ENCODE measurements around the gene TMCO4.

TMCO4 gene

DNA sequence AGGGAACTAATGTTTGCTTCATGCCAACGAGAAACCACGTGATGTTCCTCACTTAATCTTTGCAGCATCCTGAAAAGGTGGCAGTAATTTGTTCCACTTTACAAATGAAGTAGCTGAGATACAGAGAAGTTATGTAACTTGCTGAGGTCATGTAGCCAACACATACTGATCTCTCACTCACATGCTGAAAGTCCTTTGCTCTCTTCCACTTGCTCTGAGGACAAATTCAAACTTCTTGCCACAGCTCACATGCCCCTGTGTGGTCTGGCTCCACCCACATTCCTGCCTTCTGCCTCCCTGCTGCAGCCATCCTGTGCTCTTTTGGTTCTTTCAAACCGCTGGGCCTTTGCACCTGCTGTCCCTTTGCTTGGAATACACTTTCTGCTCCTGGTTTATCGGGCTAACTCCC is 55.4 kb downstream of the TMCO4 start:
- DNase-seq = no peak

DNA sequence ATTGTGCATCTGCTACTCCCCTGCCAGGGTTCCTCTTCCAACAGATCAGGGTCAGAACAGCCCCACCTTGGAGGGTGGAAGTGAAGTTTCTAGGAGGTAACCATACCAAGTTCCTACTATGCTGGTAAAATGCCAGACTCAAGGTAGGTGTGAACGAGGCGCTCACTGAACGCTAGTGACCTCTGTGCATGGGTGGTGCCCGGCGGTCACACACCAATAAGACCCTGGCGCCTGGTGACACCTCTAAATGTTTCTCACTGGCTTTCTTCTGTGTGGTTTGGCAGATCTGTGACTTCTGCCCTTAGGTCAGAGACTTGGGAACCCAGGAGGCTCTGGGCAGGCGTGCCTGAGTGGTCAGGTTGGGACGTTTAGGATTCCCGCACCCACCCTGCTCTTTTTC is 55.9 kb downstream of the TMCO4 start:
- DNase-seq = no peak

DNA sequence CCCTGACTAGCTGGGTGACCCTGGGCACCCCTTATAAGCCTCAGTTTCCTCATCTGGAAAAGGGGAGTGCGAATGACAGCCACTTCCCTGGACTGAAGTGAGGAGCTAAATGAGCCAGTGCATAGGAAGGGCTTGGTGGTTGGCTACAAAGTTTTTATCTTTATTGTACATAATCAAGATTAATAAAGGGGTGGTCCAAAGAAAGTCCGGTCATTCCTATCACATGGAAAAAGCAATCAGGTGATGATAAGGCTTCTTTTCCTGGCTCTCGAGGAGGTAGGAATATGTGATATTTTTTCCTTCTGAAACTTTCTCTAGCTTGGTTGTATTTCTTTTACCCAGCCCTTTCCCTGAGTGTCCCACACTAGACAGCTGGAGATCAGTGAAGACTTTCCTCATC is 56.5 kb downstream of the TMCO4 start:
- no peak for DNase-seq

DNA sequence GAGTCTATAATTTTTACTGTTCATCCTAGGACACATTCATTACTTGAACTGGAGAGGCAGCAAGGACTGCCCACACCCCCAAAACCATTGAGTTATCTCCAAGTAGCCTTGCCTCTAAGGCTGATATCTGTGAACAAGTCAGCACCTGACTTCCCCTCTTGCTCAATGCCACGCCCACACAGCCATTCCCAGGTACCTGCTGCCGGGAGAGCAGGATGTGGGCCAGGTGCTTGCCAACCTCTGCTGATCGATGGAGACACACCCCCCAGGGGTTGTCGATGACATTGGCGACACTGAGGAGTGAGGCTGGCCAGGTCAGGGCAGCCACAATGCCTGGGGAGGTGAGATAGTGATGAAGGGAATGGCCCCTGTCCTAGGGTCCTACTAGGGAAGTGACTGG is 60.1 kb downstream of the TMCO4 start:
- DNase-seq = no peak

DNA sequence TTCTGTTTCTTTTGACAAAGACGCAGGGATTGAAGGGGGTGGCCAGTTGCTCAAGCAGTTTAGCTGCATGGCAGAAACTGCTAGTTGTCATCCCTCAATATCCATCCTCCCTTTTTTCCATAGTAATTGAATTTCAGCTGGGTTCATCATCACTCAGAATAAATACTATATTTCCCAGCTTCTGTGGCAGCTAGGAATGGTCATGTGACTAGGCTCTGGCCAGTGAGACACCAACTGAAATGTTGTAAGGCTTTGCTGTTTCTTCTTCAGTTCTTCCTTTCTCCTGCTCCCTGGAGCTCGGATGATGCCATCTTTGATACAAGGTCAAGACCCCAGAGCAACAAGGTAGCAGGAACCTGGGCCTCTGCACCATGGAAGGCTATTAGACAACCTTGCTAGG is 61.0 kb downstream of the TMCO4 start:
- DNase-seq = no peak

DNA sequence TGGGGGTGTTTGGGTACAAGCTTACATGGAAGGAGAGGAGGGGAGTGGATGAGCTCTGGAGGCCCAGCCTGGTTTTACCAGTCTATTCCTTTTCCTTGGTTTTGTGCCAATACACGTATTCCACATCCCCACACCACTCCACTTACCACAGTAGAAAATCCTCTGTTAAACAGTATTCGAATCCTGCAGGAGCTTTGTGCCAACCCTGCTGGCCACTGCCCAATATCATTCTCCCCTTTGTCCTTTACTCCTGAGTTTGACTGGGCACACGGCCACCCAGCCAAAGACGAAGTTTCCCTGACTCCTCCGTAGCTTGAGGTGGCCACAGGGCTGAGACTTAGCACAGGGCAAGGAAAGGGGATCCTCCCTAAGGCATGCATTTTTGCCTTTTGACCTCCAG is 61.6 kb downstream of the TMCO4 start:
- DNase-seq = no peak

DNA sequence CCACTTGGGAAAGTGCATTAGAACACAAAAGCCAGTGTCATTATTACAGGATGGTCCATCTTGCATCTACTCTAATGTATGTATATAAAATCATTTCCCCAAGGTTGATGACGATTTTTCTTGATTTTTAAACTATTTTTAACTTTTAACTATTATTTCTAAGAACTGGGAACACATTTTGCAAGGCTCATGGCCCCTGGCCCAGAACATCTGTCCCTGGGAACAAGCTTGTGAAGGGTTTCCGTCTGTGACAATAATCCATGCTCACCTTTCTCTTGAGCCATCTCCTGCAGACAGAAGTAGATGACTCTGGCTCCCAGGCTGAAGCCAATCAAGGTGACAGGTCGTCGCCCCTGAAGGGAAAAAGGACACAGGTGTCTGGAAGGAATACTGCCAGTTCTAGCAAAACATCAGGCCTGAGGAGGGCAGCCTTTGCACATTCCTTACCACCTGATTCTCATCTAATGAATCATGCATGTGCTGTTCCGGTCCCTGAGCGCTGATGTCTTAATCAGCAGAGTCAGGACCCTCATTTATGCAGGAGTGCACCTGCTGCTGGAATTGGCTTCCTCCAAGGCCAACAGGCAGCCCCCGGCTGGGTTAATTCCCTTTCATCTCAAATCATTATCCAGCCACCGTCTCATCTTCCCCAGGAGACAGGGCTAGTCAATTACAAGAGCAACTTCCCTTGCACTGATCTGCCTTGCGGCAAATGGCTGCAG is 62.5 kb downstream of the TMCO4 start:
- no peak for DNase-seq

DNA sequence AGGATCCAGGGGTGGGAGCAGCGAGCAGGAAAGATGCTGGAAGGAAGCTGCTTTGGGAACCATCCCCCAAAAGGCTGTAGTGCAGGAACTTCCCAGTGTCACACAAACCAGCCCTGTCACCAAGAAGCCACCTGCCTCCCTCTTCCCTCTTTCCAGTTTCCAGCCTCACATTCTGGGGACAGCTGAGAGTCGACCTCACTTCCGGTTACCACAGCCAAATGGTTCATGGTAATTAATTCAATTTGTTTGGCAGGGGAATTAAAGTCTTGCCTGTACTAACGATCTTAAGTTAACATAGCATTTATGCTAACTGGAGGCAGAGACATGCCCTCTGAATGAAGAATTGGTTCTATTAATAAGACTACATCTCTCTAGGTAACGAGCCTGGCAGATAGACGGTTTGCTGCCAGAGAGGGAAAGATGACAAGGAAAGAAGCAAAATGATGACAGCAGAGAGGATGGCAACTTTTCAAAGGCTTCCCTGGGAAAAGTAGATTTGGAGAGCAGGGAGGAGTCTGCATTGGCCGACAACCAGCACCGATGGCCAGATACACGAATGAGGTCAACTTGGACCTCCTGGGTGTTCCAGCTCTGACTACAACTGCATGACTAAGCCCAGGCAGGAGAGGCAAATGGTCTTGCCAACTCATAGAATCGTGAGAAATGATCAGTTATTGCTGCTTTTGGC is 64.1 kb downstream of the TMCO4 start:
- no peak for DNase-seq

DNA sequence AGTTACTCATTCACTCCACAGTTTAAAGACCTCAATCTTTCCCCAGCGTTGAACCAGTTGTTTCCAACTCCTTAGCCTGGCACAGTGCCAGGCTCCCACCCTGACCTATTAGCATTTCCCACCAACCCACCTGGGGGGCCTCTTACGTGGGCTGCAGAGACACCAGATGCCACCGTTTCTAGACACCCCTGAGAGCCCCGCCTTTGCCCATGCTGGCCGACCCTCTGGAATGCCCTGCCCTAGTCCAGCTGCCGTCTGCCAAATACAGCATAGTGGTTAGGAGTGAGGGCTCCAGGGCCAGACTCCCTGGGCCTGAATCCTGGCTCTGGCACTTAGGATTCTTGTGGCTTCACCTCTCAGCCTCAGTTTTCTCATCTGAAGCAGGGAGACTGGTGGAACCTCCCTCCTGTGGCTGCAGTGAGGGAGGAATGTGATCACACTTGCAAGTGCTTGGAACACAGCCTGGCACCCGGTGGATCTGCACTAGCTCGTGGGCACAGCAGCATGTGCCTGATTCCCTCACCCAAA is 65.2 kb downstream of the TMCO4 start:
- DNase-seq = no peak

DNA sequence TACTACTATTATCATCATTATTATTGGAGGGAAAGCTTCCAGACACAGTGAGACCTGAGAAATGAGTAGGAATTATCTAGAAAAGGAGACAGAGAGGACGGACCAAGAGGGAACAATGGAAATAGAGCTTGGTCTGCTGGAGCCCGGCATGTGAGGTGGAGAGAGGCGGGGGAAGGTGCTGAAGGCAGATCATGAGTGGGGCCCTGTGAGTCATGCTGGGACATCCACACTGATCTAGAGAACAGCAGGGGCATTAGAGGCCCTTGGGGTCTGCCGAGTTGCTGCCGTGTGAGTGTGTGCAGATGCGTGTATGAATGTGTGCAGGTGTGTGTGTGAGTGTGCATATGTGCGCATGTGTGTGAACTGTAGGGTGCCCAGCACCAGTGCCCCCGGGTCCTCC is 65.7 kb downstream of the TMCO4 start:
- no peak for DNase-seq

DNA sequence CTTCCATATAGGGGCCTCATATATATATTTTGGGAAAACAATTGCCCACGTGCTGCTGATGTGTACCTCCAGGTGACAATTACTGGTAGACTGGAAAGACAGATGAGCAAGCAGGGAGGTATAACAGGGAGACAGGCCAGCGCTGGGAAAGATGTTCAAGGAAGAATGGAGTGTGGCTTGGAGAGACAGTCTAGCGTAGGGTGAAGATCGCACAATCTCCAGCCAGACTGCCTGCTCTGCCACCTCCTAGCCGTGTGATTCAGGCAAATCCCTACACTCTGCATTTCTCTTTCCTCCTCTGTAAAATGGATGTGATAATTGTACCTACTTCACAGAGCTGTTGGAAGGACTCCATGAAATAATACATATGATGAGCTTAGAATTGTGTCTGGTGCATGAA is 66.1 kb downstream of the TMCO4 start:
- DNase-seq = no peak

DNA sequence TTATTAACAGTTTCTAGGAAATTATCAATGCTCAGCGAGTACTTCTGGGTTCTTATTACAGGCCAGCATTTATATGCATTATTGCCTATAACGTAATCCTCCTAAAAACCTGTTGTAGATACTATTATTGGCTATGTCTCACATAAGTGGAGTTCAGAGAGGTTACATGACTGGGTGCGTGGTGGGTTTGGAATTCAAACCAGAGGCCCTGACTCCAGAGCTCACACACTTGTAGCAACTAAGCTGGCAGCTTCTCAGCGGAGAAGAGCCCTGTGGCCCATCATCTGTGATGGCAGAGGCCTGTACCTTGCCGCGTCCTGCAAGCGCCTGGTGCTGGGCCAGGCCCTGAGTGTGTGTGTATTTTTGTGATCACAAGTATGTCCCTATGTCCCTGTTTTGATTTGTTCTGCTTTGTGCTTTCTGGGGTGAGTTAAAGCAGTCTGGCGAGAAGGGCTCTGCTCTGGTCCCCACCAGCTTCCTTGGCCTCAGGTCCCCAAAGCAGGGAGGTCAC is 68.3 kb downstream of the TMCO4 start:
- no peak for DNase-seq

DNA sequence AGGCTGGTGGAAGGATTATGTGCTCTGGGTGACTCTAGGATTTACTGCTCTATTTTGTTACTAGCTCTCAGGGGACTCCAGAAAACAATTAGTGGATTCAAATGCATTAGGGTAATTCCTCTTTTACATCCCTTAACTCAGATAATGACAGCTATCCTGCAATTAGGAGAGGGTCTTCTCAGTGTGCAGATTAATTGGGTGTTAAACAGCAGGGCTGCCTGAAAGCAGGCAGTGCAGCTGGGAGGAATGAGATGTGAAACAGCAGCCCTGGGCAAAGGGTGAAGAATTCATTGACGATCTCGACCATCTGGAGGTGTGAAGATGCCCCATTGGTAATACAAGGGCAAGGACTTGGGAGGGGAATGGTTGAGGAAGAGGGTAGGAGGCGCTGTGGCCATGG is 68.9 kb downstream of the TMCO4 start:
- DNase-seq = no peak

DNA sequence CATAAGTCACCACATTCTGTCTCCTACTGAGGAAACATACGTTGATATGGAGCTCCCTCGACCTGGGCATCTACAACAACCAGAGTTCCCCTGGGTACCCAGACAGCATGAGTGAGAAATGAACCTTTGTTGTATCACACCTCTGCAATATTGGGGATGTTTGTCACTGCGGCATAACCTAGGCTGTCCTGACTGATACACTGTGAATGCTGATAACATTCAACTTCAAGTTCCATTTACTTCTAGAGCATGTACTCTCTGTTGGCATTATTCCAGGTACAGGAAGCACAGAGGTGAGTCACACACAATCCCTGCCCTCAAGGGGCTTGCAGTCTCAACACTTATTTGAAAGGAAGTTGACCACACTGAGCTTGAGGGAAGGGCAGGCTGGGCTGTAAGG is 69.5 kb downstream of the TMCO4 start:
- no peak for DNase-seq

DNA sequence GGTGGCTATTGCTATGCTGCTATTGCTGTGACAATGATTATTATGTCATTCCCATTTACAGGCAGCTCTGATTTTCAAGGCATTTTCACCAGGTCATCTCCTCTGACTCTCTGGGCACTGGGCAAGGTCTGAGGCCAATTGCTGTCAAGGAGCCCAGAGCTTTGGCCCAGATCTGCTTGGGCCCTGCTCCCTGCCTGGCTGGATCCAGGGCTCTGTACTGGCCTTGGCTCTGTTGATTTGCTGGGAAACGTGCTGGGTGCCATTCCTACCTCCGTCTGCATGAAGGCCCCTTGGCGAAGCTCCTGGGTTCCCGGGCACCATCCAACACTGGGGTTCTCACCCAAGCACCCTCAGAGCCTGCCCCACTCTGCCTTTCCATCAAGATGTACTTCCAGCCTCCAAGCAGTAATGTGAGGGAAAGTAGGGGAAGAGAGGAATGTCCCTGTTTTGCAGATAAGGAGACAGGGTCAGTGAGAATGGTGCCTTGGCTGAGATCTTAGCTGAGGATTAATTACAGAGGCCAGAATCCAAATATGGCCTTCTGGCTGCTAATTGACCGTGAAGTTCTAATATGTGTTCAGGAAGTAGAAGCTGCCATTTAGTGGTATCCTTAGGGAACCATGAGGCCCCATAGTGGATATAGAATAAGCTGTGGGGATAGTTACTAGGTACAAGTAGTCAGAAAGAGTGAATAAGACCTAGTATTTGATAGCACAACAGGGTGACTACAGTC is 71.1 kb downstream of the TMCO4 start:
- DNase-seq = no peak

DNA sequence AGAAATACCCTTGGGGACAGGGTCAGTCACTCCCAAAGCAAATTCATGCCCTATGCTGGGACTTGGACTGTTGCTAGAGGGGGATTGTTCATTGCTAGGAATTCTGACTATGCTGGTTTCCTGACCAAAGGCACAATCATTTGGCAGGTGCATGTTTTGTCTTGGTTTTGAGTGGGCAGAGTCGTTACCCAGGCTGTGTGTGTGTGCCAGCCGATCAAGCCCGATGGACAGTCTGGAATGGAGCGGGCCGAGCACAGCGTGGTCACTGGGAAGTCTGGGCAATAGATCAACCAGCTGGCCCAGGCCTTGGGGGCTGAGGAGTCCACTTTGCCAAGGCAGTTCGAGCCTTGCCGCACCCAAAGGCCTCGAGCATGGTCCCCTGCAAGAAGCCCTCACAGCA is 74.1 kb downstream of the TMCO4 start:
- no peak for DNase-seq

DNA sequence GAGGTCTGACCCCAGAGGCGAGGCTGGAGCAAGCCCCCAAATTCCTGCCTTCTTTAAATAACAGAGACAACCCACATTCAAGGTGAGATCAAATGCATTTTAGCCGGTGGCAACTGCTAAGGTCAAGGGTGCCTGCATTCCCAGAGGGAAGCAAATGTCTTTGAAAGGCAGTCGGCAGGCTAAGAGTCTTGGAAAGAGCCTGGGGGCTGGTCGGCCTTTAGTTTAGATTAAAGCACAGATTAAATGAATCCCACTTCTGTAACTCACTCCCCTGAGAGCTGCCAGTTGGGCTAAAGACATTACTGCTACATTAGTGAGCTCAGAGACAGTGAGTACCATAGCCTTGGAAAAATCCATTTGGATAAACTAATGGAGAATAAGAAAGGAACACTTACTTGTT is 75.8 kb downstream of the TMCO4 start:
- no peak for DNase-seq

DNA sequence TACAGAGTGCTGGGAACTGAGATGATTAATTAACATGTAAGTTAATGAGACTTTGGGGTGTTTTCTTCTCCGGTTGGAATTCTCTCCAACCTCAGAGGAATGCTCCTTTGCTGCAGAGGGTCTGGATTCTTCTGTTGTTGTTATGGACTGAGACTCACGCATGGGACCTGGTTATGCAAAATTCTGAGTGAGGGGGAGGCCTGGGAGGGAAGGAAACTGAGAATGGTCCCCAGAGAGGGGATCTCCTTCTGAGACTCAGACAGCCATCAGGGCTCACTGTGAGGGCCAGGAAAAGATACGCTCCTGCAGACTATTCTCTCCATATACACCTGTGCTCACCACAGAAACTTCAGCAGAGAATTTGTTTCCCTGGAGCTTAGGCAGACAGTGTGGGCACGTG is 78.7 kb downstream of the TMCO4 start:
- DNase-seq = no peak

DNA sequence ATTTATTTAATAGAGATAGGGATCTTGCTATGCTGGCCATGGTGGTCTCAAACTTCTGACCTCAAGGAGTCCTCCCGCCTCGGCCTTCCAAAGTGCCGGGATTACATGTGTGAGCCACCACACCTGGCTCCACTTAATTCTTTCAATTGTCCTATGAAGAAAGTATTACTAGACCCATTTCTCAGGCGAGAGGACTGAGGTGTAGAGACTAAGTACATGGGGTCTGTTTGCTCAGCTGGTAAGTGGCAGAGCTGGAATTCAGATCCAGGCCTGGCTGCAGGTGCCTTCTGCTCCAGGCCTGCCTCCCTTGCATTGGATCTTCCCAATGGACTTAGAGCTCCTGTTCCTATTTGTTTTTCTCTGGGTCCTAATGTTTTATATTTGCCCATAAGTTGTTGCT is 79.5 kb downstream of the TMCO4 start:
- no peak for DNase-seq

DNA sequence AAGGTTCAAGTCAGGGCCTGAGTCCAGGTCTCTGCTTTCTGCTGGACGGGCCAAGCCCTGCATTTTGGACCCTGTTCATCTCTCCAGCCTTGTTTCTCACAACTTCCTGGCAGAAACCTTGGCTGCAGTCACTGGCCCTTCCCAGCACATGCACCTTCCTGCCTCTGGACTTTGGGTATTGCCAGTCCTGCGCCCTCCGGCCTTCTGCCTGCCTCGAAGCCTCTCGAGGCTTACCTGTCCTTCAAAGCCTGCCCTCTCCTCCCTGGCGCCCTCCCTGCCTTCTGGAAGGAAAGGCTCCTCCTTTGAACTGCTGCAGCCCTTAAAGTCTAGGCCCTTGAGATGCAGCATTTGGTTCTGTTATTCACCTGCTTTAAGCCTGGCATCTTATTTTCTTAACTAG is 82.2 kb downstream of the TMCO4 start:
- DNase-seq = no peak

DNA sequence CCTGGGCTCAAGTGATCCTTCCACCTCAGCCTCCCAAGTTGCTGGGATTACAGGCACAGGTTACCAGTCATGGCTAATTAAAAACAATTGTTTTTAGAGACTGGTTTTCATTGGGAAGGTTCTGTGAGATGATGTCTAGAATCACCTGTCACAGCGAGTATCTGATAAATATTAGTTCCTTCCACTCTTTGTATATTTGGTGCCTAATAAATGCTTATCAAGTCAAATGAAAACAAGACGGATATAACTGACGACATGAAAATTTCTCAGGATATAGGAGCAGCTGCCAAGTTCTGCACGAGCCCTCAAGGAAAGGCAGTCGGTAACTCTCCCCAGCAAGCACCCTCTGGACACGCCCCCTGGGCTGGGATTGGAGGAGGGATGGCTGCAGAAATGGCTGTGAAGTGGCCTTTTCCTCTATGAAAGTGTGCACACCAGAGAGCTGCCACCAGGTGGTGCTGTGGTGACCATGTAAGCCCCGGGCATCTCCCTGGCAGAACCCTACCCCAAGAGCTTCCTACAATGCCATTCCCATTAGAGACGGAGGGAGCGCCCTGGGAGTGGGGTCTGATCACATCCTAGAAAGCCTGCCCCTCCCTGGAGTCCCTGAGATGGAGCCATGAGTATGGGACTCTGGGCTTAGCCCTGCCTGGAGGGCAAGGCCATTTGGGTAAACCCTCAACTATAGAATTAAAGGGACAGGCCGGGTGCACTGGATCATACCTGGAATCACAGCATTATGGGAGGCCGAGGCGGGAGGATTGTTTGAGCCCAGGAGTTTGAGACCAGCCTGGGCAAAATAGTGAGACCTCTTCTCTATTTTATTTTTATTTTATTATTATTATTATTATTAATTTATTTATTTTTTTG is 84.1 kb downstream of the TMCO4 start:
- peak; percentile 79 for DNase-seq

DNA sequence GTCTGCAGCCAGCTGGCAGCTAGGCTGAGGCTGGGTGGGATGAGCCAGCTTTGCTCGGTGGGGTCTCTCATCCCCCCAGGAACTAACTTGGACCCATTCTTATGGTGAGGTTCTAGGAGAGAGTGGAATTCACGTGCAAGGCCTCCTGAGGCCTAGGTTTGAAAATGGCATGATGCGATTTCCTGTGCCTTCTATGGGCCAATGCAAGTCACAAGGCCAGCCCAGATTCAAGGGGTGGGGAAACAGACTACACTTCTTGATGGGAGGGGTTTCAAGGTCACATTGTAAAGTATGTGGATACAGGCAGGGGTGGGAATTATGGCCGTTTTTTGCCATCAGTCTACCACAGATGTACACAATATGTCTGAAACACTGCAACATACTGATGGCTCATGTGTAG is 86.8 kb downstream of the TMCO4 start:
- DNase-seq = no peak
